Stimulated activated memory B cell treated with anti-CD40 and anti-IgM and Interleukin-4, amounts not matched to agents 10 μg/mL and 1 μg/mL and 100 μg/mL, for 72 hours (primary cell): Measurements from ENCODE around the gene HTR2C.
"Not testable (repeated sequence)": the region's sequence is repeated elsewhere in the genome, so short reads cannot be mapped to it uniquely, and the experiment has no call there.

Experiments used
- ATAC-seq: fragments of 150-1000 bp; cut with Tn5 transposase; 2 replicates; pipeline ENCODE4 v1.10.0; 2021
- H3K27ac Mint-ChIP-seq: one replicate; pipeline ENCODE4 v1.8.0; 2022; ENCODE audit warnings: mild to moderate bottlenecking, mixed read lengths
- H3K27me3 Mint-ChIP-seq: one replicate; pipeline ENCODE4 v1.8.0; 2022; ENCODE audit warnings: mixed read lengths
- H3K36me3 Mint-ChIP-seq: one replicate; pipeline ENCODE4 v1.8.0; 2022; ENCODE audit warnings: mixed read lengths
- H3K4me1 Mint-ChIP-seq: one replicate; pipeline ENCODE4 v1.8.0; 2022; ENCODE audit warnings: mixed read lengths
- H3K4me3 Mint-ChIP-seq: one replicate; pipeline ENCODE4 v1.8.0; 2022; ENCODE audit warnings: mild to moderate bottlenecking, moderate library complexity, mixed read lengths
- H3K9me3 Mint-ChIP-seq: one replicate; pipeline ENCODE4 v1.8.0; 2022; ENCODE audit warnings: mixed read lengths

HTR2C gene

DNA sequence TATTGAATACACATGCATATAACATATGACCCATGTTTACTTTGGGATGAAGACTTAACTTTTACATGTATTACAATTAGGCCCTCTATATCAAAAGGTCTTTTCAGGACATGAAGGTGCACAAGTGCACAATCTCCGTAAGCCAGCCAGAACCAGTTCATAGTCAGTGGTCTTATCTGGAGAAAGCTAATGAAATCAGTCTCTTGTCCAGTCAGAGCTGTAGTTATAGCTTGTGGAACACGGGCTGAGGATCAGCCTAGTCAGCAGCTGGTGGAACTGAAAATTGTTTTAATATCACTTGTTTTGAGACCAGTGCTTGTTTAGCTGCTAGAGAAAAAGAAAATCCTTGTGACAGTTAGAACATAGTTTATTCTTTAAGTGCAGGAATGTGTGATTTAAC, 235.6 kb downstream of the HTR2C start:
- Mint-ChIP-seq H3K36me3 (no peaks in the 10 kb centered on the region), H3K9me3 (no peaks in the 10 kb centered on the region), H3K4me1 (no peaks in the 10 kb centered on the region), H3K27ac (no peak overlapping the region), H3K27me3 (no peaks in the 10 kb centered on the region), H3K4me3 (no peak overlapping the region)
- ATAC-seq = no peak

DNA sequence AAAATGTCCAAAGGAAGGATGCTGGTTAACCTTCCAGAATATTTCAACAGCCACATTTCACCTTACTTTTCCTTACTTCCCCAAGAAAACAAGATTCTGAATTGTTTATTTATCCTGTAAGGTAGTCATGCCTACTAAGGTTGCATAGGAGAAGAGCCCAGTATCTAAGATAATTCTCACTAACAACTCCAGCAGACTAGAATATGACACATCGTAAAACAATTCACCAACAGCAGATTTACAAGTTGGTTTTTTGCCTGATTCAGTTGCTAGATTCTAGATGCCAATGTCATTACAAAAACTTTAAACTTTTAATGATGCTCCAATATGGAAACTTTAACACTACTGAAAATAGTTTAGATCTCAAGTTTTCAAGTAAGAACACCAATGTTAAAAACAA, 257.2 kb downstream of the HTR2C start:
- no peak overlapping the region for H3K4me3 Mint-ChIP-seq
- H3K4me1 Mint-ChIP-seq = no peaks in the 10 kb centered on the region
- H3K27me3 Mint-ChIP-seq = no peaks in the 10 kb centered on the region
- H3K36me3 Mint-ChIP-seq = no peaks in the 10 kb centered on the region
- no peaks in the 10 kb centered on the region for H3K9me3 Mint-ChIP-seq
- ATAC-seq = no peak
- H3K27ac Mint-ChIP-seq = no peak overlapping the region

DNA sequence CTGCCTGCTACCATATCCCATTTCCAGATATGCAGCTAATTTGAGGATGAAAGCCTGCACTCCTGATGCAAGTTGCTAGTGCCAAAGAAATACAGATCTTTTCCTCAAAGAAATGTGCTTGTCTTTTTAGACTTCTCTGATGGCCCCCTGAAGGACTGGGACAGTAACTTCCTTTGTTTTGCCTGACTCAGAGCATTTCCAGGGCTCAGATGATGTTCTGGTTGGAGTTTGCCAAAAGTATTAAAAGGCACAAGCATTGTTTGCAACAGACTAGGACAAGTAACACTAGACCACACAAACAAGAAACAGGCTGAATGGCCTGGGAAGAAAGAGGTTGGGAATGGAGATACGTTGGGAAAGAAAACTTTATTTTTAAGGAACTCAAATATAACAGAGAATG, 258.3 kb downstream of the HTR2C start:
- no peak overlapping the region for H3K4me3 Mint-ChIP-seq
- no peaks in the 10 kb centered on the region for H3K9me3 Mint-ChIP-seq
- H3K4me1 Mint-ChIP-seq = no peaks in the 10 kb centered on the region
- no peaks in the 10 kb centered on the region for H3K27me3 Mint-ChIP-seq
- no peak overlapping the region for H3K27ac Mint-ChIP-seq
- no peaks in the 10 kb centered on the region for H3K36me3 Mint-ChIP-seq
- no peak for ATAC-seq

DNA sequence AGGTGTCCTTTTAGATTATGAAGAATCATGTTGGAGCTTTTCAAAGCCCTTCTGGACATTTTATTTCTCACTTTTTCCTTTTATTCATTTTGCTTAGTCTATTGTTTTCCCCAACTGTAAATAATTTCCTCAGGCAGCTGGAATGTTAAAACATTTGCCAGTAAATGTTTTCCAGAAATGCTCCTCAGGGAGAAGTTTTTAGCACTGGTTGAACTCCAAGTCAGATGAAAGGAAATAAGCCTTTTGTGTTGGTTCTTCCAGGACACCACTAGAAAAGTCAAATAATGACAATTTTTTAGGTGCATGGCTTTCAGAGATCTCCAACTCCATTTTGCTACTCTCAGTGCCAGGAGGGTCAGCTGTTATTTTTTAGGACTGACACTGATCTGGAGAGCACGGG, 305.6 kb downstream of the HTR2C start:
- Mint-ChIP-seq H3K36me3 (no peaks in the 10 kb centered on the region), H3K27ac (no peak overlapping the region), H3K9me3 (no peaks in the 10 kb centered on the region), H3K27me3 (no peaks in the 10 kb centered on the region), H3K4me3 (no peak overlapping the region), H3K4me1 (no peaks in the 10 kb centered on the region)
- no peak for ATAC-seq

DNA sequence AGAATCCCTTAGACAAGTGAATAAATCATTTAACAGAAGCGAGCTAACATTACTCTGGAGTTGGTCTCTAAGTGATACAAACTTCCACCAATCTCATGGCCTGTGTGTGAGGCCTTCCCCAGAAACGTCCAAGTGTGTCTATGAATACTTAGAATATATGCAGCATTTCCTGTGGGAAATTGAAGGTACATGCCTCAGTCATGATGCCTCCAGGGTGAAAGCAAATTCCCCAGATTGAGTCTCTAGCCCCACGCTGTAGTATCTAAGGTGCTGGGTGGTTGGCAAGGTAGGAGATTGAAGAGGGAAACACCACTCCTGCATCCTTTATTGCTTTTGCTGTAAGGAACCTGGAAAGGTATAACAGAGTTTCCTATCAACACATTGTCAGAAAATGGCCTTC, 319.7 kb downstream of the HTR2C start:
- no peak for ATAC-seq
- H3K4me3 Mint-ChIP-seq = no peak overlapping the region

DNA sequence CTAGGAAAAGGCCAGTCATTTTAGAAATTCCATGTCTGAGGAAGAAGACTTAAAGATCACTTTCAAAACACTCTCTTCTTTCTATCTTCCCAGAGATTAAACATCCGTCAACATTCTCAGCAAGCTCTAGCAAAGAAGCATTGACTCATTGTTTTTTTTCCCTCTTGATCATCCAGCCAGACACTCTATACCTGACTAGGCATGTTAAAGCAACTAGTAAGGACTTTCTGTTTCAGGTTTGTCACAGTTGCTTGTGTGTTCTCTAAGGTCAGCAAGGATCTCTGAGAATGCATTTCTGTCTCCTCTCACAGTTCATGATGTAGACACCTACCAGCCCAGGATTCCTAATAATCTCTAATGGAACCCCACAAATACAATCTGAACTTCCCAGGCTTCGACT, 321.4 kb downstream of the HTR2C start:
- Mint-ChIP-seq H3K4me1 (no peaks in the 10 kb centered on the region), H3K36me3 (no peaks in the 10 kb centered on the region), H3K27me3 (no peaks in the 10 kb centered on the region), H3K4me3 (no peak overlapping the region), H3K9me3 (no peaks in the 10 kb centered on the region), H3K27ac (no peak overlapping the region)
- ATAC-seq = no peak

More for the DNA sequence above, 319.7 kb downstream of the HTR2C start:
- Mint-ChIP-seq H3K27ac (no peak overlapping the region), H3K36me3 (no peaks in the 10 kb centered on the region), H3K27me3 (no peaks in the 10 kb centered on the region), H3K4me1 (no peaks in the 10 kb centered on the region), H3K9me3 (no peaks in the 10 kb centered on the region)

DNA sequence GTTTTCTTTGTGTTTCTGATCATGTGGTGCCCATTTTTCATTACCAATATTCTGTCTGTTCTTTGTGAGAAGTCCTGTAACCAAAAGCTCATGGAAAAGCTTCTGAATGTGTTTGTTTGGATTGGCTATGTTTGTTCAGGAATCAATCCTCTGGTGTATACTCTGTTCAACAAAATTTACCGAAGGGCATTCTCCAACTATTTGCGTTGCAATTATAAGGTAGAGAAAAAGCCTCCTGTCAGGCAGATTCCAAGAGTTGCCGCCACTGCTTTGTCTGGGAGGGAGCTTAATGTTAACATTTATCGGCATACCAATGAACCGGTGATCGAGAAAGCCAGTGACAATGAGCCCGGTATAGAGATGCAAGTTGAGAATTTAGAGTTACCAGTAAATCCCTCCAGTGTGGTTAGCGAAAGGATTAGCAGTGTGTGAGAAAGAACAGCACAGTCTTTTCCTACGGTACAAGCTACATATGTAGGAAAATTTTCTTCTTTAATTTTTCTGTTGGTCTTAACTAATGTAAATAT, 323.2 kb downstream of the HTR2C start:
- Mint-ChIP-seq H3K9me3 (no peaks in the 10 kb centered on the region), H3K27me3 (no peaks in the 10 kb centered on the region), H3K36me3 (no peaks in the 10 kb centered on the region), H3K4me3 (no peak overlapping the region), H3K27ac (no peak overlapping the region), H3K4me1 (no peaks in the 10 kb centered on the region)
- no peak for ATAC-seq

DNA sequence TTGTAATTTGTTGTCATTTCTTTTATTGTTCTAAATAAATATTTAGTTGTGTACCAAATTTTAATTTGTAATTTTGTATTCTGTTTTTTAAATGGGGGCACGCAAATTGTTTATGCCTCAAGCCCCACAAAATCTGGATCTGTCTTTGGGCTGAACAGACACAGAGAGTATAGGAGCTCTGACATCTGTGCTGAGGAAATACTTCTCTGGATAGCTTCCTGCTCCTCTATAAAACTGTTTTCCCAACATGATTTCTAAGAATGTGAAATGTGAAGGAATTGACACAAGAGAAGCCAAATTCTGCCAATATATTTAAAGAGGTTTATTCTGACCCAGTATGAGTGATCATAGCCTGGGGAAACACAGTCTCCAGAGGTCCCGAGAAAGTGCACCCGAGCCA, 340.5 kb downstream of the HTR2C start:
- no peaks in the 10 kb centered on the region for H3K9me3 Mint-ChIP-seq
- no peaks in the 10 kb centered on the region for H3K4me1 Mint-ChIP-seq
- H3K27ac Mint-ChIP-seq = no peak overlapping the region
- no peak overlapping the region for H3K4me3 Mint-ChIP-seq
- H3K36me3 Mint-ChIP-seq = no peaks in the 10 kb centered on the region
- ATAC-seq = no peak
- H3K27me3 Mint-ChIP-seq = no peaks in the 10 kb centered on the region

DNA sequence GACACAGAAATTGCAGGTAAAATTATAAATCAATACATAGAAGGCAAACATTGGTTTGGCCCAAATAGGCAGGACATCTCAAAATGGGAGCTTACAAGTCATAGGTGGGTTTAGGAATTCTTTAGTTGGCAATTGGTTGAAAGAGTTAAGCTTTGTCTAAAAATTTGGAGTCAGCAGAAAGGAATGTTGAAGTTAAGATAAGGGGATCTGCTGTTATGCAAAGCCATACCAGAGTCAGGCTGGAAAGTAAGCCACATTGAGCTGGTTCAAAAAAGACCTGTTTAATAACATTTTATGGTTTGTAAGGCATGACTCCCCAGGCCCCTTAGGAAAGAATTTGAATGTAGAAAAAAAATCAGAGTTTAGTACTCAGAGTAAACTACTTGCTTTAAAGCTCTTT, 341.0 kb downstream of the HTR2C start:
- ATAC-seq = no peak
- H3K4me3 Mint-ChIP-seq = no peak overlapping the region
- H3K27me3 Mint-ChIP-seq = no peaks in the 10 kb centered on the region

DNA sequence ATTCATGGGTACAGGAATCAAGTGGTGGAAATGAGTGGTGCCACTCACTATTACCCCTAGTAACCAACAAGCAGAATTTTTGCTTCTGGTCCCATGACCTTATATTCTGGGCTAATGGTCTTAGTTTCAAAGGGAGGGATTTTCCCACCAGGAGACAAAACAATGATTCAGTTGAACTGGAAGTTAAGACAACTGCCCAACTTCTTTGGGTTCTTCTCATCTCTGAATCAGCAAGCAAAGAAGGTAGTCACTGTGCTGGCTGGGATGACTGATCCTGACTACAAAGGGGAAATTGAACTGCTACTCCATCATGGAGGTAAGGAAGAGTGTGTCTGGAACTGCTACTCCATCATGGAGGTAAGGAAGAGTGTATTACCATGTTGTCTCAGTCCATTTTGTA, 346.3 kb downstream of the HTR2C start:
- Mint-ChIP-seq H3K36me3 (no peaks in the 10 kb centered on the region), H3K4me3 (no peak overlapping the region), H3K27me3 (no peaks in the 10 kb centered on the region), H3K9me3 (peaks cover 4% of the 10 kb centered on the region), H3K27ac (no peak overlapping the region), H3K4me1 (no peaks in the 10 kb centered on the region)
- ATAC-seq = no peak

More for the DNA sequence above, 341.0 kb downstream of the HTR2C start:
- Mint-ChIP-seq H3K36me3 (no peaks in the 10 kb centered on the region), H3K27ac (no peak overlapping the region), H3K9me3 (no peaks in the 10 kb centered on the region), H3K4me1 (no peaks in the 10 kb centered on the region)

DNA sequence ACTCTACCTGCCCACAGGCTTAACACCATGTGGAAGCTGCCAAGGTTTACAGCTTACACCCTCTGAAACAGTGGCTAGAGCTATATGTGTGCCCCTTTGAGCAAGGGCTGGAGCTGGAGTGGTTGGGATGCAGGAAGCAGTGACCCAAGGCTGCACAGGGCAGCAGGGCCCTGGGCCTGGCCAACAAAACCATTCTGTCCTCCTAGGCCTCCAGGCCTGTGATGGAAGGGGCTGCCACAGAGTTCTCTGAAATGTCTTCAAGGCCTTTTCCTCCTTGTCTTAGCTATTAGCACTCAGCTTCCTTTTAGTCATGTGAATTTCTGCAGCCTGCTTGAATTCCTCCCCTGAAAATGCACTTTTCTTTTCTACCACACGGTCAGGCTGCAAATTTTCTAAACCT, 348.7 kb downstream of the HTR2C start:
- H3K27me3 Mint-ChIP-seq = no peaks in the 10 kb centered on the region
- H3K36me3 Mint-ChIP-seq = no peaks in the 10 kb centered on the region
- H3K4me1 Mint-ChIP-seq = no peaks in the 10 kb centered on the region
- H3K4me3 Mint-ChIP-seq = no peak overlapping the region
- H3K9me3 Mint-ChIP-seq = peaks cover 7% of the 10 kb centered on the region
- H3K27ac Mint-ChIP-seq = no peak overlapping the region
- no peak for ATAC-seq

DNA sequence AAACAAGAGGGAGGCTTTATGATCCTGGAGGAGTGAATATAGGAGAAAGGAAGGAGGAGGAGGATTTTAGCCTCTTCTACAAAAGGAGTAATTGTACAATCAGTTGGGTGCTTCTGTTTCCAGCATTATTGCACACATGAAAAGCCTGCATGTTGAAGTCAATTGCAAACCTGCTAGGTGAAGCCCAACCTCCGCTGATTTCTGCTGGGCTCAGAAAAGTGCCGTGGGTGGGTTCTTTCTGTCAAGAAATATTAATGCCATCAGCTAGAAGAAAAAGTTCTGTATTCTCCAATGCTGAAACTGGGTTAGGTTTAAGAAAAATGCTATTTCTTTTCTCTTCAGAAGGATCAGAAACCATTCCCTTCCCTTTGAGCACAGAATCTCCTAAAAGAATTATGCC, 349.4 kb downstream of the HTR2C start:
- H3K9me3 Mint-ChIP-seq, ATAC-seq, H3K36me3 Mint-ChIP-seq, H3K4me3 Mint-ChIP-seq, H3K27ac Mint-ChIP-seq, H3K4me1 Mint-ChIP-seq, H3K27me3 Mint-ChIP-seq: not testable (repeated sequence)

DNA sequence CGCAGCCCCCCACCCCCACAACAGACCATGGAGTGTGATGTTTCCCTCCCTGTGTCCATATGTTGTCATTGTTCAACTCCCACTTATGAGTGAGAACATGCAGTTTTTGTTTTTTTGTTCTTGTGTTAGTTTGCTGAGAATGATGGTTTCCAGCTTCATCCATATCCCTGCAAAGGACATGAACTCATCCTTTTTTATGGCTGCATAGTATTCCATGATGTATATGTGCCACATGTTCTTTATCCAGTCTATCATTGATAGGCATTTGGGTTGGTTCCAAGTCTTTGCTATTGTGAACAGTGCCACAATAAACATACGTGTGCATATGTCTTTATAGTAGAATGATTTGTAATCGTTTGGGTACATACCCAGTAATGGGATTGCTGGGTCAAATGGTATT, 353.2 kb downstream of the HTR2C start:
- not testable (repeated sequence) for H3K4me1 Mint-ChIP-seq, H3K36me3 Mint-ChIP-seq, H3K27ac Mint-ChIP-seq, ATAC-seq, H3K9me3 Mint-ChIP-seq, H3K4me3 Mint-ChIP-seq, H3K27me3 Mint-ChIP-seq

DNA sequence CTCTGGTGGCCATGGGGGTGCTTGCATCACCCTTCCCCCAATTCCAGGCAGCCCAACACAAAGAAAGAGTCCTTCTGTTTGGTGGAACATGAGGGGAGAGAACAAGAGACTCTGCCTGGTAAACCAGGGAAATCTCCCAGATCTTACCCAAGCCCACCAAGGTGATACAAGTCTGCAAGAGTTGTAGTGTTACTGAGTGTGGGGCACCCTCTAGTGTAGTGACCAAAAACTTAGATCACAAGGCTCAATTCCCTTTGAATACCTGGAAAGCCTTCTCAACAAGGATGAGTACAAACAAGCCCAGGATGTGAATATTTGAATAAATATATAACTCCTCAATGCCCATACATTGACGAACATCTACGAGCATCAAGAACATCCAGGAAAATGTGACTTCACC, 368.8 kb downstream of the HTR2C start:
- no peak for ATAC-seq
- H3K9me3 Mint-ChIP-seq = no peaks in the 10 kb centered on the region

More for the DNA sequence above, 368.8 kb downstream of the HTR2C start:
- H3K27me3 Mint-ChIP-seq = no peaks in the 10 kb centered on the region
- no peak overlapping the region for H3K4me3 Mint-ChIP-seq
- H3K36me3 Mint-ChIP-seq = no peaks in the 10 kb centered on the region
- no peaks in the 10 kb centered on the region for H3K4me1 Mint-ChIP-seq
- H3K27ac Mint-ChIP-seq = no peak overlapping the region
